GM23338 (cell line): Measurements from ENCODE around the gene TBC1D12. TPM values are rescaled to one million over a fixed set of nuclear protein-coding genes. Genes with fewer than 3 reads are reported as not detected.

ENCODE experiments used
- ATAC-seq: fragments of 200-7000 bp; cut with Tn5 transposase; 3 replicates; pipeline ENCODE4 v1.9.1; 2020
- DNase-seq: peaks from one replicate; pipeline ENCODE4 v3.0.0-alpha.2; 2015; ENCODE audit warnings: low spot score
- H2AFZ ChIP-seq: fragments of 200-600 bp; sonication (generic); 2 replicates; pipeline ENCODE4 v1.8.0; 2016; ENCODE audit warnings: antibody characterized with exemption, mild to moderate bottlenecking, moderate library complexity
- H3F3A ChIP-seq: fragments of 200-600 bp; sonication (generic); replicated peaks from 2 replicates; pipeline ENCODE4 v1.8.0; 2017; ENCODE audit warnings: antibody characterized with exemption, mixed run types, low read depth
- H3K27ac ChIP-seq: fragments of 200-600 bp; sonication (generic); 2 replicates; pipeline ENCODE4 v1.6.1; 2016; ENCODE audit warnings: low read depth
- H3K27me3 ChIP-seq: fragments of 200-600 bp; sonication (generic); 2 replicates; pipeline ENCODE4 v1.8.0; 2016; ENCODE audit warnings: mild to moderate bottlenecking, mixed run types, moderate library complexity; ENCODE audit not compliant: insufficient read depth
- H3K36me3 ChIP-seq: fragments of 200-600 bp; sonication (generic); 2 replicates; pipeline ENCODE4 v1.8.0; 2016; ENCODE audit warnings: mild to moderate bottlenecking; ENCODE audit not compliant: insufficient read depth
- H3K4me1 ChIP-seq: fragments of 200-600 bp; sonication (generic); 2 replicates; pipeline ENCODE4 v1.8.0; 2016; ENCODE audit warnings: mild to moderate bottlenecking, moderate library complexity; ENCODE audit not compliant: insufficient read depth
- H3K4me2 ChIP-seq: fragments of 200-600 bp; sonication (generic); 2 replicates; pipeline ENCODE4 v1.7.1; 2017; ENCODE audit warnings: mixed run types
- H3K4me3 ChIP-seq: fragments of 200-600 bp; sonication (generic); 2 replicates; pipeline ENCODE4 v1.6.1; 2016; ENCODE audit warnings: mixed run types
- H3K79me2 ChIP-seq: fragments of 200-600 bp; sonication (generic); replicated peaks from 2 replicates; pipeline ENCODE4 v1.8.0; 2017; ENCODE audit warnings: mild to moderate bottlenecking; ENCODE audit not compliant: insufficient read depth
- H3K9me2 ChIP-seq: fragments of 200-600 bp; sonication (generic); 2 replicates; pipeline ENCODE4 v1.8.0; 2017; ENCODE audit not compliant: insufficient read depth
- H4K20me1 ChIP-seq: fragments of 200-600 bp; sonication (generic); replicated peaks from 2 replicates; pipeline ENCODE4 v1.8.0; 2017; ENCODE audit warnings: mild to moderate bottlenecking; ENCODE audit not compliant: insufficient read depth
- H3K27ac Mint-ChIP-seq: 2 replicates; pipeline ENCODE4 v1.8.0; 2020; ENCODE audit warnings: inconsistent platforms, mild to moderate bottlenecking, moderate library complexity, mixed read lengths
- H3K27me3 Mint-ChIP-seq: 3 replicates; pipeline ENCODE4 v1.8.0; 2022; ENCODE audit warnings: low read depth, mild to moderate bottlenecking, moderate library complexity, mixed read lengths, inconsistent platforms; ENCODE audit not compliant: insufficient read depth, poor library complexity
- H3K36me3 Mint-ChIP-seq: 3 replicates; pipeline ENCODE4 v1.8.0; 2021; ENCODE audit warnings: low read depth, mild to moderate bottlenecking, inconsistent platforms, moderate library complexity, mixed read lengths
- H3K4me1 Mint-ChIP-seq: 3 replicates; pipeline ENCODE4 v1.8.0; 2020; ENCODE audit warnings: mild to moderate bottlenecking, inconsistent platforms, mixed read lengths
- H3K4me3 Mint-ChIP-seq: 3 replicates; pipeline ENCODE4 v1.8.0; 2021; ENCODE audit warnings: moderate library complexity, mild to moderate bottlenecking, inconsistent platforms, mixed read lengths
- H3K9me3 Mint-ChIP-seq: 3 replicates; pipeline ENCODE4 v1.8.0; 2020; ENCODE audit warnings: moderate library complexity, mild to moderate bottlenecking, inconsistent platforms, mixed read lengths
- CREB1 ChIP-seq: fragments of 250-450 bp; sonication (Bioruptor Pico); IDR thresholded peaks from 2 replicates; pipeline ENCODE4 v1.5.0; 2020; ENCODE audit warnings: low read depth, mild to moderate bottlenecking, moderate library complexity
- CTCF ChIP-seq, 2 experiments: fragments of 200-600 bp in 1 of 2; sonication (generic) in 1 of 2; conservative IDR thresholded peaks; 2 replicates each; pipeline versions ENCODE4 v1.5.1 to v1.6.1; 2016 to 2017; ENCODE audit warnings: antibody characterized with exemption in 2 of 2, low read depth in 2 of 2, mild to moderate bottlenecking in 2 of 2, moderate library complexity in 1 of 2
- ETS1 ChIP-seq: IDR thresholded peaks from 2 replicates; pipeline ENCODE4 v1.6.1; 2016; ENCODE audit warnings: antibody characterized with exemption
- EZH2 ChIP-seq: fragments of 200-600 bp; sonication (generic); IDR thresholded peaks from one replicate; pipeline ENCODE4 v1.8.0; 2017; ENCODE audit warnings: antibody characterized with exemption, mild to moderate bottlenecking, low read depth; ENCODE audit not compliant: unreplicated experiment
- EZH2phosphoT487 ChIP-seq: fragments of 200-600 bp; sonication (generic); IDR thresholded peaks from one replicate; pipeline ENCODE4 v1.8.1; 2018; ENCODE audit warnings: antibody characterized with exemption; ENCODE audit not compliant: unreplicated experiment
- JUNB ChIP-seq: IDR thresholded peaks from one replicate; pipeline ENCODE4 v1.6.1; 2016; ENCODE audit warnings: antibody characterized with exemption; ENCODE audit not compliant: unreplicated experiment
- NANOG ChIP-seq: IDR thresholded peaks from 2 replicates; pipeline ENCODE4 v1.6.1; 2016; ENCODE audit warnings: antibody characterized with exemption, borderline replicate concordance
- POLR2AphosphoS5 ChIP-seq: IDR thresholded peaks from 2 replicates; pipeline ENCODE4 v1.6.1; 2016; ENCODE audit warnings: antibody characterized with exemption, low read depth
- REST ChIP-seq: IDR thresholded peaks from one replicate; pipeline ENCODE4 v1.6.1; 2018; ENCODE audit warnings: antibody characterized with exemption; ENCODE audit not compliant: unreplicated experiment
- STAT1 ChIP-seq: IDR thresholded peaks from one replicate; pipeline ENCODE4 v1.6.1; 2016; ENCODE audit warnings: antibody characterized with exemption; ENCODE audit not compliant: unreplicated experiment
- ZNF114 ChIP-seq: fragments of 250-450 bp; sonication (Bioruptor Pico); IDR thresholded peaks from 2 replicates; pipeline ENCODE4 v1.5.0; 2020; ENCODE audit warnings: mild to moderate bottlenecking, moderate library complexity
- ZNF331 ChIP-seq: fragments of 250-450 bp; sonication (Bioruptor Pico); IDR thresholded peaks from 2 replicates; pipeline ENCODE4 v1.5.0; 2020; ENCODE audit warnings: low read depth, mild to moderate bottlenecking, moderate library complexity
- polyA plus RNA-seq: library from polyadenylated mRNA; unstranded; fragments of >200 nt; fragmentation: Nextera tagmentation; extraction: Ambion mirVana; gene quantifications from 2 replicates; pipeline ENCODE4 v1.2.1, GENCODE V29; 2016
- total RNA-seq: library from RNA; depleted of rRNA; stranded (reverse); fragments of >200 nt; shearing (Covaris generic); gene quantifications from 2 replicates; pipeline ENCODE4 v1.2.3, GENCODE V29; 2014

The TBC1D12 gene
- total and polyA plus RNA-seq, 2 experiments from 2014 or later, result 2.3 to 3.6 TPM

DNA sequence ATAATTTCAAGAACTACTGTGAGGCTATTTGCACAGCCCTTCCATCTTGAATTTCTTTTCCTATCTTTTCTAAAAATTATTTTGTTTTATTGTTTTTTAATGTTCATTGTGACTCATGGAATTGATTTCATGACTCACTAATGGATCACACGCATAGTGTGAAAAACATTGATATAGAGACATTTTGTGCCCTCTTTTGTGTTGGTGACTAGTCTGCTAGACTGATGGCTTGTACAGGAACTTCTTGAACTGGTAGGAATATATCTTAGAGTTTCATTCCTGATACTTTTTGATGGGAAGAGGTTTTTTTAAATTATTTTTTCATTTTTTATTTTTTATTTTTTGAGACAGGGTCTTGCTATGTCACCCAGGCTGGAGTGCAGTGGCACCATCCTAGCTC, 27.0 kb upstream of the TBC1D12 start (continued):
- TF ChIP-seq REST (no peak), CREB1 (CRISPR knock-in tag) (no peak), EZH2 (no peak), EZH2phosphoT487 (no peak), ZNF114 (CRISPR knock-in tag) (no peak), CTCF (conservative IDR thresholded peaks at IDR 0.05; ENCODE audit: low read depth in 2 of 2) (no peak), NANOG (no peak)

DNA sequence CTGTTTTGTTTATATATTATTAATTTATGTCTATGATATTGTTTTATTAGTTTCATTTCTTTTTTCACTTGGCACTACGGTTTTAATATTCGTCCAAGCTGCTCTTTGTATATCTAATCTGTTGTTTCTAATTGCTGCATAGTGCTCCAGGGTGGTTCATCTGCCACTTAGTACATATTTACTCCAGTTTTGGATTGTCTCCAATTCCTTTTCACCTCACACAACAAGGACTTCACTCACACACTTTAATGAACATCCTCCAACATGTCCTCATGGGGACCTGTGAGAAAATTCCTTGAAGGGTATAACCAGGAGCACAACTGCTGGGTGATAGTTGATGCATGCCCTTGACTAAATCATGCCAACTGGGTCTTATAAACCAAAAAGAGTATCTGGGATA, 25.5 kb upstream of the TBC1D12 start:
- H3K27me3 ChIP-seq, result no peaks in the 10 kb centered on the region
- no peaks in the 10 kb centered on the region for H4K20me1 ChIP-seq
- no peaks in the 10 kb centered on the region for H3K79me2 ChIP-seq
- H3K36me3 Mint-ChIP-seq, result no peaks in the 10 kb centered on the region
- H3K4me3 ChIP-seq, result no peak overlapping the region
- no peak for TF ChIP-seq CREB1 (CRISPR knock-in tag)
- no peak for TF ChIP-seq POLR2AphosphoS5
- TF ChIP-seq JUNB, result no peak
- TF ChIP-seq EZH2phosphoT487, result no peak
- no peak for TF ChIP-seq NANOG
- no peak for TF ChIP-seq STAT1
- TF ChIP-seq REST, result no peak
- no peak for TF ChIP-seq ETS1
- no peak for TF ChIP-seq EZH2
- TF ChIP-seq CTCF (conservative IDR thresholded peaks at IDR 0.05; ENCODE audit: low read depth in 2 of 2), result no peak
- TF ChIP-seq ZNF331 (CRISPR knock-in tag), result no peak
- peak overlapping the region; percentile 82 for H2AFZ ChIP-seq
- H3K4me3 Mint-ChIP-seq, result no peak overlapping the region
- no peaks in the 10 kb centered on the region for H3F3A ChIP-seq
- no peaks in the 10 kb centered on the region for H3K9me2 ChIP-seq
- ATAC-seq (no peak), DNase-seq (no peak)
- H3K4me2 ChIP-seq, result no peak overlapping the region
- H3K36me3 ChIP-seq, result no peaks in the 10 kb centered on the region; the same call in 1 of the 2 replicates
- H3K27ac Mint-ChIP-seq, result no peak overlapping the region
- H3K4me1 ChIP-seq, result no peaks in the 10 kb centered on the region
- H3K27me3 Mint-ChIP-seq, result peaks cover 1% of the 10 kb centered on the region
- H3K4me1 Mint-ChIP-seq, result no peaks in the 10 kb centered on the region
- no peaks in the 10 kb centered on the region for H3K9me3 Mint-ChIP-seq
- no peak overlapping the region for H3K27ac ChIP-seq
